Endodermal cell (in vitro differentiated cells): ENCODE data around the gene EEFSEC. TPM values are rescaled to one million over a fixed set of nuclear protein-coding genes. Genes with fewer than 3 reads are reported as not detected.
"Not testable (repeated sequence)": the region's sequence is repeated elsewhere in the genome, so short reads cannot be mapped to it uniquely, and the experiment has no call there.

Experiments
- DNase-seq: peaks from one replicate; pipeline ENCODE4 v3.0.0-alpha.2; 2017
- H3K27ac ChIP-seq: 2 replicates; pipeline ENCODE4 v1.5.1; 2013; ENCODE audit warnings: mild to moderate bottlenecking, low read depth, low read length, moderate library complexity
- H3K27me3 ChIP-seq: 2 replicates; pipeline ENCODE4 v1.6.1; 2013; ENCODE audit warnings: mild to moderate bottlenecking, low read length, moderate library complexity; ENCODE audit not compliant: insufficient read depth, control insufficient read depth, poor library complexity, severe bottlenecking
- H3K36me3 ChIP-seq: 2 replicates; pipeline ENCODE4 v1.7.0; 2013; ENCODE audit warnings: mild to moderate bottlenecking, low read length, moderate library complexity; ENCODE audit not compliant: control insufficient read depth, insufficient read depth
- H3K4me1 ChIP-seq: one replicate; pipeline ENCODE4 v1.7.0; 2013; ENCODE audit warnings: low read length; ENCODE audit not compliant: control insufficient read depth, insufficient read depth
- H3K4me3 ChIP-seq: 2 replicates; pipeline ENCODE4 v1.5.1; 2013; ENCODE audit warnings: mild to moderate bottlenecking, low read length, moderate library complexity
- H3K9ac ChIP-seq: 2 replicates; pipeline ENCODE4 v1.6.1; 2013; ENCODE audit warnings: mild to moderate bottlenecking, low read length, moderate library complexity; ENCODE audit not compliant: poor library complexity, severe bottlenecking; ENCODE audit errors: extremely low read depth
- H3K9me3 ChIP-seq: 2 replicates; pipeline ENCODE4 v1.6.1; 2013; ENCODE audit warnings: mild to moderate bottlenecking, low read length, moderate library complexity; ENCODE audit not compliant: control insufficient read depth
- H3K27ac Mint-ChIP-seq: 2 replicates; pipeline ENCODE4 v1.8.0; 2020; ENCODE audit warnings: mixed read lengths
- H3K27me3 Mint-ChIP-seq: 2 replicates; pipeline ENCODE4 v1.8.0; 2021; ENCODE audit warnings: mild to moderate bottlenecking, mixed read lengths; ENCODE audit not compliant: insufficient read depth
- H3K36me3 Mint-ChIP-seq: 2 replicates; pipeline ENCODE4 v1.8.0; 2020; ENCODE audit warnings: low read depth, mixed read lengths
- H3K4me1 Mint-ChIP-seq: 2 replicates; pipeline ENCODE4 v1.8.0; 2020; ENCODE audit warnings: mixed read lengths
- H3K4me3 Mint-ChIP-seq: 2 replicates; pipeline ENCODE4 v1.8.0; 2020; ENCODE audit warnings: mild to moderate bottlenecking, moderate library complexity, mixed read lengths
- H3K9me3 Mint-ChIP-seq: 2 replicates; pipeline ENCODE4 v1.8.0; 2020; ENCODE audit warnings: mild to moderate bottlenecking, mixed read lengths
- WGBS, 2 experiments: methylation state at CpG; one replicate each; pipeline versions ENCODE4 v1.1.5 to v1.1.7; 2013; ENCODE audit warnings: missing lambda C conversion rate in 2 of 2, mixed read lengths in 1 of 2; ENCODE audit not compliant: insufficient coverage in 1 of 2, insufficient read length in 1 of 2; 5-methylcytosine and 5-hydroxymethylcytosine counted together
- total RNA-seq, 2 donors: library from RNA; stranded (reverse); fragmentation: NEBNext Ultra II Directional in 1 of 2; extraction: Animal tissue kit (Norgen Biotek cat#: 25700) in 1 of 2; gene quantifications; 2 replicates in 1 of 2; 3 replicates in 1 of 2; pipeline ENCODE4 v1.2.1, GENCODE V29; 2021
- TF ChIP-seq, protein P1 (sequence below): fragments of 200-600 bp; sonication (generic); conservative IDR thresholded peaks from 2 replicates; pipeline ENCODE4 v1.5.0; 2021; ENCODE audit warnings: antibody characterized with exemption, mild to moderate bottlenecking

EEFSEC gene
- total RNA-seq, 2 donors from 2014 or later: 11.9 to 15.8 TPM

DNA sequence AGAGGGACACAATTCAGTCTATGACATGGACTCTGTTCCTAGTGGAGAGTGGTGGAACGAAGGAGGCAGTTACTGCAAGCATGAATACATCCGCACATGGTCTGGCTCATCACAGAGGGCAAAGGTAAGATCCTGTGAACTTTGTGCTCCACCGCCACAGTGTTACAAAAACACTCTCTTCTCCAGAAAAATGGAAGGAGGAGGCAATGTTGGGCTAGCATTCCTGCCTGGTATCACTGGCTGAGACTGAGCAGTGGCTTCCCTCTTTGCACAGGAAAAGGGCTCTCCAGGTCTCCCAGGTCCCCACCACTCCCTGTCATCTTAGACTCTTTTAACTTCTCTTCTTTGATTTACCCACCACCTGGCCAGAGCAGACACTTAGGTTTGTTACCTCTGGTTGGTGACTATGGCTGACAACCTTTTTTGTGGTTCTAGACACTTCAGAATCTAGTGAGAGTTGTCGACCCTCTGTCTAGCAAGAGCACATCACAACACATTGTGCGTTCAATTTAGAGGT is 1.5 kb upstream of the EEFSEC start:
- H3K9me3 ChIP-seq: peaks cover 3% of the 10 kb centered on the region
- Mint-ChIP-seq H3K9me3 (no peaks in the 10 kb centered on the region), H3K27me3 (peaks cover 39% of the 10 kb centered on the region), H3K4me3 (no peak overlapping the region), H3K36me3 (peaks cover 9% of the 10 kb centered on the region), H3K27ac (no peak overlapping the region), H3K4me1 (peaks cover 3% of the 10 kb centered on the region)
- no peak for DNase-seq
- H3K27ac ChIP-seq: no peak overlapping the region
- H3K4me3 ChIP-seq: no peak overlapping the region
- H3K36me3 ChIP-seq: peaks cover 6% of the 10 kb centered on the region
- peaks cover 18% of the 10 kb centered on the region for H3K27me3 ChIP-seq
- no peak overlapping the region for H3K9ac ChIP-seq
- H3K4me1 ChIP-seq: no peaks in the 10 kb centered on the region
- TF ChIP-seq, protein P1, sequence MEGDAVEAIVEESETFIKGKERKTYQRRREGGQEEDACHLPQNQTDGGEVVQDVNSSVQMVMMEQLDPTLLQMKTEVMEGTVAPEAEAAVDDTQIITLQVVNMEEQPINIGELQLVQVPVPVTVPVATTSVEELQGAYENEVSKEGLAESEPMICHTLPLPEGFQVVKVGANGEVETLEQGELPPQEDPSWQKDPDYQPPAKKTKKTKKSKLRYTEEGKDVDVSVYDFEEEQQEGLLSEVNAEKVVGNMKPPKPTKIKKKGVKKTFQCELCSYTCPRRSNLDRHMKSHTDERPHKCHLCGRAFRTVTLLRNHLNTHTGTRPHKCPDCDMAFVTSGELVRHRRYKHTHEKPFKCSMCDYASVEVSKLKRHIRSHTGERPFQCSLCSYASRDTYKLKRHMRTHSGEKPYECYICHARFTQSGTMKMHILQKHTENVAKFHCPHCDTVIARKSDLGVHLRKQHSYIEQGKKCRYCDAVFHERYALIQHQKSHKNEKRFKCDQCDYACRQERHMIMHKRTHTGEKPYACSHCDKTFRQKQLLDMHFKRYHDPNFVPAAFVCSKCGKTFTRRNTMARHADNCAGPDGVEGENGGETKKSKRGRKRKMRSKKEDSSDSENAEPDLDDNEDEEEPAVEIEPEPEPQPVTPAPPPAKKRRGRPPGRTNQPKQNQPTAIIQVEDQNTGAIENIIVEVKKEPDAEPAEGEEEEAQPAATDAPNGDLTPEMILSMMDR: no peak
- 91 to 94% methylated on average over 3 to 5 of the region's 5 CpGs for WGBS, 2 experiments

DNA sequence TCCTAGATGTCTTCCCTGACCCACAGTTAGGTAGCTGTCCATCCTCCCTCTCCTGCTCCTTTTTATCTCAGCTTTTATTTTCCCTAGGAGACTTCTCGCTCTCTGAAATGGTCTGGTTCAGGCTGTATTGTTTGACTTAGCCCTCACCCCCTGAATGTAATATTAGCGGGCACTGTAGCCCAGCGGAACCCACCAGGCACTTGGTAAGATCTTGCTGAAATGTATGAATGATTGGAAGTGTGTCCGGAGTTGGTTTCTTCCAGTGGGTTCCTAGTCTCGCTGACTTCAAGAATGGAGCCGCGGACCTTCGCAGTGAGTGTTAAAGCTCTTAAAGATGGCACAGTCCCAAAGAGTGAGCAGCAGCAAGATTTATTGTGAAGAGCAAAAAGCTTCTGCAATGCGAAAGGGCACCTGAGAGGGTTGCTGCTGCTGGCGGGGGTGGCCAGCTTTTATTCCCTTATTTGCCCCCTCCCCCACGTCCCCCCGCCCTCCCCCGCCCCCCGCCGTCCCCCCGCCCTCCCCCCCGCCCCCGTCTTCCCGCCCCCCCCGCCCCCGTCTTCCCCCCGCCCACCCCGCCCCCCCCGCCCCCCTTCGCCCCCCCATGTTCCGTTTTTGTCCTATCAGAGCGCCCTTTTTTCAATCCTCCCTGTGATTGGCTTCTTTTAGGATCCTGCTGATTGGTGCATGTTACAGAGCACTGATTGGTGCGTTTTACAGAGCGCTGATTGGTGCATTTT is 694 bp upstream of the EEFSEC start:
- TF ChIP-seq, protein P1: no peak
- Mint-ChIP-seq H3K4me1 (peaks cover 3% of the 10 kb centered on the region), H3K27ac (peak overlapping the region; percentile 62), H3K27me3 (peaks cover 33% of the 10 kb centered on the region), H3K4me3 (peak overlapping the region; percentile 75), H3K9me3 (no peaks in the 10 kb centered on the region), H3K36me3 (peaks cover 17% of the 10 kb centered on the region)
- 71 to 75% methylated on average over 8 to 12 of the region's 29 CpGs for WGBS, 2 experiments
- H3K9ac ChIP-seq: no peak overlapping the region
- no peak for DNase-seq
- peaks cover 18% of the 10 kb centered on the region for H3K27me3 ChIP-seq
- peaks cover 6% of the 10 kb centered on the region for H3K36me3 ChIP-seq
- no peaks in the 10 kb centered on the region for H3K4me1 ChIP-seq
- no peak overlapping the region for H3K27ac ChIP-seq
- peak overlapping the region; percentile 89 for H3K4me3 ChIP-seq
- H3K9me3 ChIP-seq: peaks cover 11% of the 10 kb centered on the region

DNA sequence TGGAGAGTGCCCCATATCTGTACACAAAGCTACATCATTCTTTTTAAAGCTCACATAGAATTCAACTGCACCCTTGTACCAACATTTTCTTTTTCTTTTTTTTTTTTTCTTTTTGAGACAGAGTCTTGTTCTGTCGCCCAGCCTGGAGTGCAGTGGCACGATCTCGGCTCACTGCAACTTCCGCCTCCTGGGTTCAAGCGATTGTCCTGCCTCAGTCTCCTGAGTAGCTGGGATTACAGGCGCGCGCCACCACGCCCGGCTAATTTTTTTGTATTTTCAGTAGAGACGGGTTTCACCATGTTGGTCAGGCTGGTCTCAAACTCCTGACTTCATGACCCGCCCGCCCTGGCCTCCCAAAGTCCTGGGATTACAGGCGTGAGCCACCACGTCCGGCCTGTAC is 1.1 kb downstream of the EEFSEC start:
- H3K27ac Mint-ChIP-seq, H3K27me3 ChIP-seq, H3K4me1 Mint-ChIP-seq, H3K27ac ChIP-seq, DNase-seq, H3K9ac ChIP-seq, H3K4me1 ChIP-seq, H3K9me3 Mint-ChIP-seq: not testable (repeated sequence)
- peak overlapping the region; percentile 89 for H3K4me3 ChIP-seq
- Mint-ChIP-seq H3K36me3 (peaks cover 24% of the 10 kb centered on the region), H3K4me3 (peak overlapping the region; percentile 75), H3K27me3 (peaks cover 20% of the 10 kb centered on the region)
- peaks cover 13% of the 10 kb centered on the region for H3K36me3 ChIP-seq
- peaks cover 19% of the 10 kb centered on the region for H3K9me3 ChIP-seq
- WGBS, 2 experiments: 86 to 92% methylated on average over 16 of the region's 16 CpGs
